Stimulated activated CD4-positive, alpha-beta T cell treated with anti-CD3 and anti-CD28 coated beads, Interleukin-1b, Interleukin-23, amount 100 ng/mL, for 24 hours (primary cell): ENCODE data around the gene MACROD1.

Experiments used
- DNase-seq, 4 experiments: peaks; one replicate each; pipeline ENCODE4 v3.0.0-alpha.2; 2020; ENCODE audit warnings: low read depth in 4 of 4, low spot score in 1 of 4

The MACROD1 gene

GRCh38 chr11:64093233-64094039 lies 72.5 kb downstream of the MACROD1 start:
- DNase-seq, result no peak

GRCh38 chr11:64092761-64093136 lies 73.2 kb downstream of the MACROD1 start:
- no peak for DNase-seq

GRCh38 chr11:64092111-64092760 lies 73.7 kb downstream of the MACROD1 start:
- no peak for DNase-seq

- no peak for DNase-seq
These were observed 75.0 kb downstream of the MACROD1 start for GRCh38 chr11:64090806-64091516.

GRCh38 chr11:64089915-64090805 lies 75.8 kb downstream of the MACROD1 start:
- DNase-seq, result no peak

- DNase-seq, result no peak
These were observed 76.4 kb downstream of the MACROD1 start for GRCh38 chr11:64089493-64089892.

GRCh38 chr11:64089027-64089360 lies 76.9 kb downstream of the MACROD1 start:
- DNase-seq, result no peak

- DNase-seq, result no peak
These were observed 77.5 kb downstream of the MACROD1 start for GRCh38 chr11:64088162-64089026.

GRCh38 chr11:64086258-64087123 lies 79.4 kb downstream of the MACROD1 start:
- no peak for DNase-seq

GRCh38 chr11:64085906-64086257 lies 80.0 kb downstream of the MACROD1 start:
- DNase-seq, result no peak

- no peak for DNase-seq
These were observed 80.8 kb downstream of the MACROD1 start for GRCh38 chr11:64084951-64085710.

- DNase-seq, result no peak
These were observed 81.6 kb downstream of the MACROD1 start for GRCh38 chr11:64084146-64084950.

GRCh38 chr11:64083398-64084080 lies 82.4 kb downstream of the MACROD1 start:
- no peak for DNase-seq

- no peak for DNase-seq
These were observed 84.0 kb downstream of the MACROD1 start for GRCh38 chr11:64081745-64082442.

GRCh38 chr11:64080390-64080789 lies 85.5 kb downstream of the MACROD1 start:
- DNase-seq, result no peak

GRCh38 chr11:64078905-64079304 lies 87.0 kb downstream of the MACROD1 start:
- DNase-seq, result no peak

- no peak for DNase-seq
These were observed 87.6 kb downstream of the MACROD1 start for GRCh38 chr11:64078284-64078683.
